Measurements from ENCODE around the gene NDUFV1. TPM values are rescaled to one million over a fixed set of nuclear protein-coding genes. Genes with fewer than 3 reads are reported as not detected.
"Not testable (repeated sequence)": the region's sequence is repeated elsewhere in the genome, so short reads cannot be mapped to it uniquely, and the experiment has no call there.

NDUFV1 gene
- total RNA-seq, 1 donor from 2014 or later = 486 TPM

- DNase-seq (ENCODE audit: low spot score) = no peak
- intact Hi-C loops (cut with DNase I) = no loop called here
Observed at GRCh38 chr11:67646535-67647336, 40.0 kb downstream of the NDUFV1 start.

GRCh38 chr11:67647471-67647870 lies 40.7 kb downstream of the NDUFV1 start:
- DNase-seq (ENCODE audit: low spot score) = no peak
- intact Hi-C loops (cut with DNase I) = no loop called here

DNA sequence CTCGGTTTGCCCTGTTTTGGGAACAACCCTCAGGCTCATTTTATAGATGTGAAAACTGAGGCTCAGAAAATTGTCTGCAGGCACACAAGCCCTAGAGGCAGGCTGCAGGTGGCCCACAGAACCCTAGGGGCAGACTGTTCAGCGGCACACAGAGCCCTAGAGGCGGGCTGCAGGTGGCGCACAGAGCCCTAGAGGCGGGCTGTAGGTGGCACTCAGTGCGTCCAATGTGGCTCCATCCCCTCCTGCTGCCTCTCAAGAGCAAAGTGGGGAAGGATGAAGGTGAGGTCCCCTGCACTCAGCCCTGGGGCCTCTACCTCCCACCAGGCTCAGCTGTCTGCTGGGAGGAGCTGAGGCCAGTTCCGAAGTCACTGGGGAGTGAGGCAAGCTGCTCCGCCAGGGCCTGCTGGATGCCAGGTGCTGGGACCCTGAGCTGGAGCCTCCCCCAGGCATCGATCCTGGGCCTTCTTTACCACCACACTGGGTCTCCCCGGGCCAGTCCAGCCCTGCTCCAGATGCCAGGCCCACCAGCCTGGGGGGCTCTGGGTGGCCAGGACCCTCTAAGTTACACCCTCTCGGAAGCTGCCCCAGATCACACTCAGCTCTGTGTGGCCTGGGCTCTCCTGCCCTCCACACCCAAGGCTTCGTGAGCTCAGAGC lies 41.5 kb downstream of the NDUFV1 start:
- intact Hi-C loops (cut with DNase I) = no loop called here
- DNase-seq (ENCODE audit: low spot score) = no peak

DNA sequence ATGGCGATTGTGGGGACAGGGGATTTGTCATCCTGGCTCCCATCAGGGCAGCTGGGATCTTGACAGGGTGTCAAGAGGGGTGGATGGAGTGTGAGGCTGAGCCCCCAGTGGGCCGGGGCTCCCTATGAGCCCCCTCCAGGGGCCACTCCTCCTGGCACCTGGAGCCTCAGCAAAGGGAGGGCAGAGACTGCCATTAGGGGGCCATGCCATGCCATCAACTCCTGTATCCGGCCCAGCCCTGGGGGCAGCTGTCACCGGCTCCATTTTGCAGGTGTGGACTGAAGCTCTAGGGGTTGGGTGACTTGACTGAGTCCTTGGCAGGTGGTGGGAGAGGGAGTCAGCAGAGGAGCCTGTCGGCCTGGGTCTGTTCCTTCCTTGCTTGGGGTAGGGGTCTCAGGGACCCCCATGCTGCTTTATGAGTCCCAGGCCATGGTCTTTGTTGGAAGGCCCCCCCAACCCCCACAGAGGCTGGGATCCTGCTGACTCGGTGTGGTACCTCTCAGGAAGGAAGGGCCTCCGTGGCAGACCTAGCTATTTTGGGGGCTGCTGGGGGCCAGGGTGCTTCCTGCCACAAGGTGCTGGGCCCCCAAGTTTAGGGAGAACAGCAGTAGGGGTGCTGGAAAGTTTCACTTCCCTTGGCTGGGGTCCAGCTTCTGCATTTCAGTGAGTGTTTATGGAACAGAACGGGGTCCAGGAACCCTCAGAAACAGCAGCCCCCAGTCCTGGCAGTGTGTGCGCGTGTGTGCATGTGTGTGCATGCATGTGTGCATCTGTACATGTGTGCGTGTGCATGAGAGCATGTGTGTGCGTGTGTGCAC lies 42.3 kb downstream of the NDUFV1 start:
- DNase-seq (ENCODE audit: low spot score) = no peak
- intact Hi-C loops (cut with DNase I) = no loop called here

- intact Hi-C loops (cut with DNase I) = no loop called here
- no peak for DNase-seq (ENCODE audit: low spot score)
Observed at GRCh38 chr11:67649634-67650510, 43.1 kb downstream of the NDUFV1 start.

GRCh38 chr11:67651976-67652781 lies 45.4 kb downstream of the NDUFV1 start:
- intact Hi-C loops (cut with DNase I) = no loop called here
- no peak for DNase-seq (ENCODE audit: low spot score)

DNA sequence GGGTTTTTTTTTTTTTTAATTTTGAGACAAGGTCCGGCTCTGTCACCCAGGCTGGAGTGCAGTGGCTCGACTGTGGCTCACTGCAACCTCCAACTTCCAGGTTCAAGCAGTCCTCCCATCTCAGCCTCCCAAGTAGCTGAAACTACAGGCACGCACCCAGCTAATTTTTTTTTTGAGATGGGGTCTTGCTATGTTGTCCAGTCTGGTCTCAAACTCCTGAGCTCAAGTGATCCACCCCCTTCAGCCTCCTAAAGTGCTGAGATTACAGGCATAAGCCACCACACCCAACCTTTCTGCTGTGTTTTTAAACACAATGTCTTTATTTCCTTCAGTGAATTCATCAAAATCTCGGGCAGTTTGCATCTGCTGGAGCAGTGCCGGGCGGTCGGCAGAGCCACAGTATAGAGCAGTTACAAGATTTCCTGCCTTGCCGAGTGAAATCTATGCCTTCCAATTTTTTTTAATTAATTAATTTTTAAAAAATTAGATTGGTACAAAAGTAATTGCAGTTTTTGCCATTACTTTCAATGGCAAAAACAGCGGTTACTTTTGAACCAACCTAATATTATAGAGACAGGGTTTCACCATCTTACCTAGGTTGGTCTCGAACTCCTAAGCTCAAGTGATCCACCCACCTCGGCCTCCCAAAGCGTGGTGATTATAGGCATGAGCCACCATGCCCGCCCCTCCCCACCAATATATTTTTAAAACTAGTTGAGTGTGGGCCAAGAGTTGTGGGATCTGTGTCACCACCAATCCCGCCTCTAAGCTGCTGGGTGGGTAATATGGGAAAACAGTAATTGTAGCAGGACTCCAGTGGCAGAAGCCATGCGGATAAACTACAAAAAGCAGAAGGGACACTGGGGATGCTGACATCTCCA lies 46.5 kb downstream of the NDUFV1 start:
- intact Hi-C loops (cut with DNase I) = no loop called here
- DNase-seq (ENCODE audit: low spot score) = peak; percentile 24

GRCh38 chr11:67654225-67654624 lies 47.5 kb downstream of the NDUFV1 start:
- DNase-seq (ENCODE audit: low spot score) = peak; percentile 19
- intact Hi-C loops (cut with DNase I) = no loop called here

DNA sequence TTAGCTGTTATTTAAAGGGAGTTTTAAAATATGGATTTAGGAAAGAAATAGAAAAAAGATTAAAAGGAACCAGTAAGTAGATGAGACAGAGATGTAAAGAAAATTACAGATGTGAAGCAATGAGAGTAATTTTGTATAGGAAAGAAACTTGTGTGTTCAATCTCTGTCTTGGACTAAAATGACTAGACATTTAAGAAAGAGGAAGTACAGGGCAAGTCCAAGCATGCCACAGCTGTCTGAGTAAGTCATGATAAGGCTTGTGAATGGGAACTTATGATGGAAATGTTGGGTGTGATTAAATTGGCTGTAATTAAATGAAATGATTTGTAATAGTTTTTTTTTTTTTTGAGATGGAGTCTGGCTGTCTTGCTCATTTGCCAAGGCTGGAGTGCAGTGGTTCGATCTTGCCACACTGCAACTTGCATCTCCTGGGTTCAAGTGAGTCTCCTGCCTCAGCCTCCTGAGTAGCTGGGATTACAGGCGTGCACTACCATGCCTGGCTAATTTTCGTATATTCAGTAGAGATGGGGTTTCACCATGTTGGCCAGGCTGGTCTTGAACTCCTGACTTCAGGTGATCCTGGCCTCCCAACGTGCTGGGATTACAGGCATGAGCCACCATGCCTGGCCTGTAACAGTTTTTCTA lies 49.7 kb downstream of the NDUFV1 start:
- DNase-seq (ENCODE audit: low spot score) = peak; percentile 38
- intact Hi-C loops (cut with DNase I) = no loop called here

- intact Hi-C loops (cut with DNase I) = no loop called here
- no peak for DNase-seq (ENCODE audit: low spot score)
Observed at GRCh38 chr11:67657300-67657699, 50.6 kb downstream of the NDUFV1 start.

DNA sequence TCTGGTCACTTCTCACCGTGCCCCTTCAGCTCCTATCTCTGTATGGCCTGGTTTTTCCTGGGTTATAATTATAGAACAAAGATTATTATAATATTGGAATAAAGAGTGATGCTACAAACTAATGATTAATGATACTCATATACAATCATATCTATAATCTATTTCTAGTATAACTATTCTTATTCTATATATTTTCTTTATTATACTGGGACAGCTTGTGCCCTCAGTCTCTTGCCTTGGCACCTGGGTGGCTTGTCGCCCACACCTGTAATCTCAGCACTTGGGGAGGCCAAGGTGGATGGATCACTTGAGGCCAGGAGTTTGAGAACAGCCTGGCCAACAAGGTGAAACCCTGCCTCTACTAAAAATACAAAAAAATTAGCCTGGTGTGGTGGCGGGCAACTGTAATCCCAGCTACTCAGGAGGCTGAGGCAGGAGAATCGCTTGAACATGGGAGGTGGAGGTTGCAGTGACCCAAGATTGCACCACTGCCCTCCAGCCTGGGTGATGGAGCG lies 53.0 kb downstream of the NDUFV1 start:
- intact Hi-C loops (cut with DNase I); DNase-seq (ENCODE audit: low spot score): not testable (repeated sequence)

DNA sequence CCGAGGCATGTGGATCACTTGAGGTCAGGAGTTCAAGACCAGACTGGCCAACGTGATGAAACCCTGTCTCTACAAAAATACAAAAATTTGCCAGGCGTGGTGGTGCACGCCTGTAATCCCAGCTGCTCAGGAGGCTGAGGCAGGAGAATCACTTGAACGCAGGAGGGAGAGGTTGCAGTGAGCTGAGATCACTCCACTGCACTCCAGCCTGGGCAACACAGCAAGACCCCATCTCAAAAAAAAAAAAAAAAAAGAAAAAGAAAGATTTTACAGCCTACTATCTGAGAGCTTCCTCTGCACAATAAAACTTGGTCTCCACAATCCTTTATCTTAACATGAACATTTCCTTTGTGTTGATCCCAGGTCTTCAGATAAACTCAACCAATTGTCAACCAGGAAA lies 54.0 kb downstream of the NDUFV1 start:
- intact Hi-C loops (cut with DNase I); DNase-seq (ENCODE audit: low spot score): not testable (repeated sequence)

Other genes starting within 250 kb of the NDUFV1 start
- gene CLCF1, start 233.3 kb upstream of the NDUFV1 start, total RNA-seq = 4.0 TPM
- gene RAD9A, start 214.9 kb upstream of the NDUFV1 start, total RNA-seq = 4.8 TPM
- 95.1 TPM for gene PPP1CA, start 205.1 kb upstream of the NDUFV1 start, total RNA-seq
- gene TBC1D10C, start 202.9 kb upstream of the NDUFV1 start, total RNA-seq = 1.0 TPM
- gene CARNS1, start 191.3 kb upstream of the NDUFV1 start, total RNA-seq = 22.2 TPM
- 23.2 TPM for gene RPS6KB2, start 178.4 kb upstream of the NDUFV1 start, total RNA-seq
- 0.40 TPM for gene PTPRCAP, start 169.3 kb upstream of the NDUFV1 start, total RNA-seq
- gene CORO1B, start 163.5 kb upstream of the NDUFV1 start, total RNA-seq = 21.6 TPM
- gene GPR152, start 154.2 kb upstream of the NDUFV1 start, total RNA-seq = not detected
- gene CABP4, start 151.6 kb upstream of the NDUFV1 start, total RNA-seq = 0.11 TPM
- gene TMEM134, start 137.7 kb upstream of the NDUFV1 start, total RNA-seq = 76.1 TPM
- gene AIP, start 123.9 kb upstream of the NDUFV1 start, total RNA-seq = 43.6 TPM
- gene PITPNM1, start 101.6 kb upstream of the NDUFV1 start, total RNA-seq = 40.0 TPM
- 72.9 TPM for gene CDK2AP2, start 98.8 kb upstream of the NDUFV1 start, total RNA-seq
- gene CABP2, start 83.5 kb upstream of the NDUFV1 start, total RNA-seq = not detected
- gene GSTP1, start 23.1 kb upstream of the NDUFV1 start, total RNA-seq = 272 TPM
- gene NUDT8, start 23.0 kb downstream of the NDUFV1 start, total RNA-seq = 31.4 TPM
- not detected for gene TBX10, start 32.8 kb downstream of the NDUFV1 start, total RNA-seq
- not detected for gene ACY3, start 43.8 kb downstream of the NDUFV1 start, total RNA-seq
- gene ALDH3B2, start 67.7 kb downstream of the NDUFV1 start, total RNA-seq = not detected